Measurements from ENCODE around the gene PDK3.

PDK3 gene

GRCh38 chrX:24465532-24465865 lies 413 bp downstream of the PDK3 start:
- Mint-ChIP-seq H3K9me3 (no peaks in the 10 kb centered on the region), H3K27me3 (no peaks in the 10 kb centered on the region), H3K27ac (peak overlapping the region; percentile 24), H3K4me1 (ENCODE audit: low read depth) (peaks cover 42% of the 10 kb centered on the region), H3K4me3 (peak overlapping the region; percentile 80), H3K36me3 (ENCODE audit: low read depth) (peaks cover 2% of the 10 kb centered on the region)
- DNase-seq: no peak

- DNase-seq: no peak
- H3K27ac Mint-ChIP-seq: peak overlapping the region; percentile 24
- no peaks in the 10 kb centered on the region for H3K9me3 Mint-ChIP-seq
- no peaks in the 10 kb centered on the region for H3K27me3 Mint-ChIP-seq
- H3K36me3 Mint-ChIP-seq (ENCODE audit: low read depth): peaks cover 2% of the 10 kb centered on the region
- peaks cover 45% of the 10 kb centered on the region for H3K4me1 Mint-ChIP-seq (ENCODE audit: low read depth)
- peak overlapping the region; percentile 80 for H3K4me3 Mint-ChIP-seq
These were observed 939 bp downstream of the PDK3 start for GRCh38 chrX:24466025-24466424.

- no peaks in the 10 kb centered on the region for H3K27me3 Mint-ChIP-seq
- peak overlapping the region; percentile 12 for H3K4me3 Mint-ChIP-seq
- H3K36me3 Mint-ChIP-seq (ENCODE audit: low read depth): peaks cover 2% of the 10 kb centered on the region
- peaks cover 53% of the 10 kb centered on the region for H3K4me1 Mint-ChIP-seq (ENCODE audit: low read depth)
- DNase-seq: no peak
- no peaks in the 10 kb centered on the region for H3K9me3 Mint-ChIP-seq
- peak overlapping the region; percentile 24 for H3K27ac Mint-ChIP-seq
These were observed 3.2 kb downstream of the PDK3 start for GRCh38 chrX:24468245-24468644.

GRCh38 chrX:24471808-24472207 lies 6.7 kb downstream of the PDK3 start:
- Mint-ChIP-seq H3K27me3 (peaks cover 3% of the 10 kb centered on the region), H3K27ac (peak overlapping the region; percentile 45), H3K9me3 (no peaks in the 10 kb centered on the region), H3K4me3 (no peak overlapping the region), H3K4me1 (ENCODE audit: low read depth) (peaks cover 67% of the 10 kb centered on the region), H3K36me3 (ENCODE audit: low read depth) (peaks cover 2% of the 10 kb centered on the region)
- no peak for DNase-seq

GRCh38 chrX:24475480-24475879 lies 10.4 kb downstream of the PDK3 start:
- Mint-ChIP-seq H3K27me3 (peaks cover 3% of the 10 kb centered on the region), H3K9me3 (no peaks in the 10 kb centered on the region), H3K4me1 (ENCODE audit: low read depth) (peaks cover 71% of the 10 kb centered on the region), H3K4me3 (no peak overlapping the region), H3K36me3 (ENCODE audit: low read depth) (no peaks in the 10 kb centered on the region), H3K27ac (peak overlapping the region; percentile 55)
- no peak for DNase-seq

GRCh38 chrX:24478509-24478908 lies 13.4 kb downstream of the PDK3 start:
- H3K9me3 Mint-ChIP-seq: peaks cover 8% of the 10 kb centered on the region
- peak overlapping the region; percentile 72 for H3K4me3 Mint-ChIP-seq
- H3K27ac Mint-ChIP-seq: peak overlapping the region; percentile 94
- peaks cover 9% of the 10 kb centered on the region for H3K36me3 Mint-ChIP-seq (ENCODE audit: low read depth)
- H3K27me3 Mint-ChIP-seq: peaks cover 3% of the 10 kb centered on the region
- DNase-seq: no peak
- peaks cover 83% of the 10 kb centered on the region for H3K4me1 Mint-ChIP-seq (ENCODE audit: low read depth)

DNA sequence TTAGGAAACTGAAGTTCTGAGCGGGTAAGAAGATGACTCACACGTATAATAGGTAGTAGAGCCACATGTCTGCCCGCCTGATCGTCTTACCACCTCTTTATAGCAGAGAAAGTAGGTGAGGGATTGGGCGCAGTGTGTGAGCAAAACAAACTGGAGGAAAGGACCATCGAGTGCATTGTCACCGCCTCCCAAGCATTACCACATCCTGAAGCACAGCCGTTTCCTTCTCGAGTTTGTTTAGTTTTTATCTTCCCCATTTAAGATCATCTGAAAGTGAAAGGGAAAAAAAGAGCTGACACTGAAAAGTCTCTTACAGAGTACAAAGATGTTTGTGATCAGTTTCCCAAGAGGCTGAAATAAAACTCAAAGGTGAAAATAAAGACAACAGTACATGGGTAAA lies 14.8 kb downstream of the PDK3 start:
- H3K36me3 Mint-ChIP-seq (ENCODE audit: low read depth): peaks cover 9% of the 10 kb centered on the region
- peak; percentile 64 for DNase-seq
- H3K4me3 Mint-ChIP-seq: peak overlapping the region; percentile 72
- peaks cover 80% of the 10 kb centered on the region for H3K4me1 Mint-ChIP-seq (ENCODE audit: low read depth)
- H3K27ac Mint-ChIP-seq: peak overlapping the region; percentile 94
- peaks cover 8% of the 10 kb centered on the region for H3K9me3 Mint-ChIP-seq
- peaks cover 2% of the 10 kb centered on the region for H3K27me3 Mint-ChIP-seq

- Mint-ChIP-seq H3K27ac (peak overlapping the region; percentile 94), H3K27me3 (peaks cover 2% of the 10 kb centered on the region), H3K9me3 (peaks cover 8% of the 10 kb centered on the region), H3K4me1 (ENCODE audit: low read depth) (peaks cover 75% of the 10 kb centered on the region), H3K36me3 (ENCODE audit: low read depth) (peaks cover 9% of the 10 kb centered on the region), H3K4me3 (peak overlapping the region; percentile 72)
- no peak for DNase-seq
These were observed 15.3 kb downstream of the PDK3 start for GRCh38 chrX:24480400-24480865.

- Mint-ChIP-seq H3K27ac (peak overlapping the region; percentile 94), H3K36me3 (ENCODE audit: low read depth) (peaks cover 9% of the 10 kb centered on the region), H3K27me3 (peaks cover 2% of the 10 kb centered on the region), H3K4me1 (ENCODE audit: low read depth) (peaks cover 56% of the 10 kb centered on the region), H3K9me3 (peaks cover 8% of the 10 kb centered on the region), H3K4me3 (no peak overlapping the region)
- no peak for DNase-seq
These were observed 17.8 kb downstream of the PDK3 start for GRCh38 chrX:24482823-24483415.

DNA sequence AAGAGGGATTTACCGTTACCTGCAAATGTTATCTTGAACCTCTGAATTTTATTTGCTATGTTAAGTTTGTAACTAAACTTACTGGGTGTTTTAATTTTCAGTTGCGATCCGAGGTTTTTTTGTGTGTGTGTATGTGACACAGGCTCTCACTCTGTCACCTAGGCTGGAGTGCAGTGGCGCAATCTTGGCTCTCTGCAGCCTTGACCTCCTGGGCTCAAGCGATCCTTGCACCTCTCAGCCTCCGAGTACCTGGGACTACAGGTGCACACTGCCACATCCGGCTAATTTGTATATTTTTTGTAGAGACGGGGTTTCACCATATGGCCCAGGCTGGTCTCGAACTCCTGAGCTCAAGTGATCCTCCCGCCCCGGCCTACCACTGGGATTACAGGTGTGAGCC lies 18.5 kb downstream of the PDK3 start:
- Mint-ChIP-seq H3K27me3 (peaks cover 2% of the 10 kb centered on the region), H3K4me3 (no peak overlapping the region), H3K36me3 (ENCODE audit: low read depth) (peaks cover 9% of the 10 kb centered on the region), H3K9me3 (peaks cover 8% of the 10 kb centered on the region), H3K4me1 (ENCODE audit: low read depth) (peaks cover 51% of the 10 kb centered on the region), H3K27ac (peak overlapping the region; percentile 94)
- DNase-seq: no peak

DNA sequence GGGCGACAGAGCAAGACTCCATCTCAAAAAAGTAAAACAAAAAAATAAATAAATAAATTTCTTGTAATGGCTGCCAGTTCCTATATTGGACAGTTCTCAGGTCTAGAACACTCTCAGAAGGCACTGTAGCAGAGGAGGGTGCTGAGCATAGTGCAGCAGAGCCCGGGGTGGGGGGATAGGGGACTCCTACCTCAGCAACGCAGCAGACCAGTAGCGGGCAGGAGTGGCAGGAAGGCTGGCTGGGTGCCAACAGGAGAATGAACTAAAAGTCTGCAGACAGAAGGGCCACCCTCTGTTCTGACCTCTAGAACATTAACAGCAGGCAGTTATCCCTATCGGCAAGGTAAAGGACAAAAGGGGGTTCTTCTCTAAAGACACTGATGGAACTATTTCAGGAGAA lies 20.2 kb downstream of the PDK3 start:
- Mint-ChIP-seq H3K4me3 (no peak overlapping the region), H3K36me3 (ENCODE audit: low read depth) (peaks cover 9% of the 10 kb centered on the region), H3K4me1 (ENCODE audit: low read depth) (peaks cover 38% of the 10 kb centered on the region), H3K27ac (no peak overlapping the region), H3K27me3 (peaks cover 2% of the 10 kb centered on the region), H3K9me3 (peaks cover 8% of the 10 kb centered on the region)
- DNase-seq: no peak

DNA sequence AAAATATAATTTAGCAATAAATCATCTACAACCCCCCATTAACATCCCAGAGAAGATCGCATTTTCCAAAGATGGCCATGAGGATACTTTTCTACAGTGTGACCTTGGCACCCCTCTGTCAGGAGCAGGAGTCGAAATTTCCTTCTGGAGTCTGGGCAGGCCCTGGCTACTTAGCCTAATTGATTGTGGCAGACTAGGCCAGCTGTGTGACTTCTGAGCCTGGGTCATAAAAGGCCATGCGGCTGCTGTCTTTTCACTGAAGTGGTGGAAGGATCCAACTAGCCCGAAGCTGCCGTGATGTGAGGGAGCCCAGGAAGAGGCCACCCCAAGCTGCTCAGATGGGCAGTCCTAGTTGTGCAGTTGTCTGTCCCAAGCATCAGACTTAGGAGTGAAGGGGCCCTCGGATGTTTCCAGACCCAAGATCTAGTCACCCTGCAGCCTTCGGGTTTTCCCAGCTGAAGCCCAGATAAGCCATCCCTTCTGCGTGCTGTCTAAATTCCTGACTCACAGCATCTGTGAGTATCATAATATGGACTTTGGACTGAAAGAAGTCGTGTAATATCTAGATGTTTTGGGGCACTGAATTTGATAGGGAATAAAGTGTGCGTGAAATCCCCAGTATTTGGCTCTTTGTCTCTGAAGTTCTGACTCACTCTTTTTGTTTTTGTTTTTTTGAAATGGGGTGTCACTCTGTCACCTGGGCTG lies 21.0 kb downstream of the PDK3 start:
- Mint-ChIP-seq H3K4me1 (ENCODE audit: low read depth) (peaks cover 36% of the 10 kb centered on the region), H3K4me3 (no peak overlapping the region), H3K9me3 (peaks cover 7% of the 10 kb centered on the region), H3K27ac (peak overlapping the region; percentile 24), H3K36me3 (ENCODE audit: low read depth) (peaks cover 6% of the 10 kb centered on the region), H3K27me3 (peaks cover 2% of the 10 kb centered on the region)
- DNase-seq: no peak

DNA sequence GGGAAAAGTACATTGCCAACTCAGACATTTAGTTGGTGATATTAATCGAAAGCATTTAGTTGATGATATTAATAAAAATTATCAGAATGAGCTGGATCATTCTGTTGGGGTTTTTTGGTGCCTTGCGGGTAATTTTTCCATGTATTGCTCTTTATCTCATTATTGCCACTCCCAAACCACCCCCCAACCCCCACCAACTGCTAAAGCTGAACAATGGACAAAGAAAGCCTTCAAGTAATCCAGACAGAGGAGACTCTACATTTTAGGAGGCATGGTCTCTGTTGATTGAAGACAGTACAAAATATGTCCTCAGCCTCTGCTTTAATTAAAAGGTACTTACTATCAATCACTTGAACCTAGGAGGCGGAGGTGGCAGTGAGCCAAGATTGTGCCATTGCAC lies 22.5 kb downstream of the PDK3 start:
- H3K4me3 Mint-ChIP-seq: no peak overlapping the region
- no peak overlapping the region for H3K27ac Mint-ChIP-seq
- peaks cover 2% of the 10 kb centered on the region for H3K27me3 Mint-ChIP-seq
- peaks cover 27% of the 10 kb centered on the region for H3K4me1 Mint-ChIP-seq (ENCODE audit: low read depth)
- H3K36me3 Mint-ChIP-seq (ENCODE audit: low read depth): no peaks in the 10 kb centered on the region
- no peaks in the 10 kb centered on the region for H3K9me3 Mint-ChIP-seq
- no peak for DNase-seq

DNA sequence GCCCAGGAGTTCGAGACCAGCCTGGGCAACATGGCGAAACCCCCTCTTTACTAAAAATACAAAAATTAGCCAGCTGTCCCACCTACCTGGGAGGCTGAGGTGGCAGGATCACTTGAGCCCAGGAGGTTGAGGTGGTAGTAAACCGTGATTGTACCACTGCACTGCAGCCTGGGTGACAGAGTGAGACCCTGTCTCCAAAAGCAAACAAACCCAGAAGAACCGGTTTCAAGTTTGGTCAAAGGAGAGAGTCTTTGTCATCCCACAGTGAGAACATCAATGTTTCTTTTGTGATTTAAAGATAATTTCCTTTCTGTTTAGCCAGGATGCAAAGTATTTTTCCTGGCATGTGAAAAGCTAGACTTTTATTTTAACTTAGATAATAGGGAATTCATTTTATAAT lies 26.7 kb downstream of the PDK3 start:
- no peaks in the 10 kb centered on the region for H3K9me3 Mint-ChIP-seq
- no peak overlapping the region for H3K27ac Mint-ChIP-seq
- DNase-seq: no peak
- peaks cover 4% of the 10 kb centered on the region for H3K27me3 Mint-ChIP-seq
- H3K4me1 Mint-ChIP-seq (ENCODE audit: low read depth): peaks cover 38% of the 10 kb centered on the region
- H3K4me3 Mint-ChIP-seq: no peak overlapping the region
- H3K36me3 Mint-ChIP-seq (ENCODE audit: low read depth): peaks cover 4% of the 10 kb centered on the region

GRCh38 chrX:24493740-24494581 lies 28.9 kb downstream of the PDK3 start:
- Mint-ChIP-seq H3K27me3 (peaks cover 4% of the 10 kb centered on the region), H3K4me3 (no peak overlapping the region), H3K27ac (peak overlapping the region; percentile 31), H3K4me1 (ENCODE audit: low read depth) (peaks cover 50% of the 10 kb centered on the region), H3K9me3 (no peaks in the 10 kb centered on the region), H3K36me3 (ENCODE audit: low read depth) (peaks cover 7% of the 10 kb centered on the region)
- no peak for DNase-seq

Data from activated T-cell treated with anti-CD3 and anti-CD28 coated beads, Interleukin-2, amount 50 U/mL, for 24 hours (primary cell).